HUES48 (cell line): ENCODE data around the gene ABHD12.

ENCODE experiments used
- H3K27ac ChIP-seq: one replicate; pipeline ENCODE4 v1.7.0; 2013; ENCODE audit warnings: low read depth, low read length, inconsistent platforms
- H3K27me3 ChIP-seq: 2 replicates; pipeline ENCODE4 v1.6.1; 2013; ENCODE audit warnings: mild to moderate bottlenecking, low read length; ENCODE audit not compliant: control insufficient read depth, insufficient read depth
- H3K36me3 ChIP-seq: 2 replicates; pipeline ENCODE4 v1.6.1; 2013; ENCODE audit warnings: low read length; ENCODE audit not compliant: control insufficient read depth, insufficient read depth
- H3K4me1 ChIP-seq: 2 replicates; pipeline ENCODE4 v1.6.1; 2013; ENCODE audit warnings: mild to moderate bottlenecking, low read length; ENCODE audit not compliant: control insufficient read depth, insufficient read depth
- H3K4me3 ChIP-seq: 2 replicates; pipeline ENCODE4 v1.5.1; 2013; ENCODE audit warnings: mild to moderate bottlenecking, low read depth, low read length
- H3K9ac ChIP-seq: 2 replicates; pipeline ENCODE4 v1.6.1; 2013; ENCODE audit warnings: mild to moderate bottlenecking, low read depth, low read length, moderate library complexity
- H3K9me3 ChIP-seq: 2 replicates; pipeline ENCODE4 v1.6.1; 2013; ENCODE audit warnings: low read length; ENCODE audit not compliant: control insufficient read depth, insufficient read depth

The ABHD12 gene

GRCh38 chr20:25291432-25292133 is 99.1 kb downstream of the ABHD12 start:
- Histone ChIP-seq H3K4me1 (no peaks in the 10 kb centered on the region), H3K36me3 (peaks cover 43% of the 10 kb centered on the region)

GRCh38 chr20:25290646-25291431 is 99.8 kb downstream of the ABHD12 start:
- peaks cover 46% of the 10 kb centered on the region for H3K36me3 ChIP-seq

More at GRCh38 chr20:25291432-25292133, 99.1 kb downstream of the ABHD12 start:
- H3K27me3 ChIP-seq: no peaks in the 10 kb centered on the region
- no peak overlapping the region for H3K9ac ChIP-seq
- H3K4me3 ChIP-seq: no peak overlapping the region
- H3K9me3 ChIP-seq: no peaks in the 10 kb centered on the region
- H3K27ac ChIP-seq: no peak overlapping the region

GRCh38 chr20:25289886-25290597 is 100.6 kb downstream of the ABHD12 start:
- H3K9ac ChIP-seq: no peak overlapping the region
- no peaks in the 10 kb centered on the region for H3K27me3 ChIP-seq
- no peaks in the 10 kb centered on the region; the same call in 1 of the 2 replicates for H3K4me1 ChIP-seq
- no peak overlapping the region for H3K27ac ChIP-seq
- no peaks in the 10 kb centered on the region for H3K9me3 ChIP-seq
- no peak overlapping the region for H3K4me3 ChIP-seq
- peaks cover 54% of the 10 kb centered on the region for H3K36me3 ChIP-seq

More at GRCh38 chr20:25290646-25291431, 99.8 kb downstream of the ABHD12 start:
- Histone ChIP-seq H3K4me1 (no peaks in the 10 kb centered on the region), H3K9ac (no peak overlapping the region), H3K27ac (no peak overlapping the region), H3K4me3 (no peak overlapping the region), H3K9me3 (no peaks in the 10 kb centered on the region), H3K27me3 (no peaks in the 10 kb centered on the region)

- Histone ChIP-seq H3K36me3 (peaks cover 69% of the 10 kb centered on the region), H3K9ac (no peak overlapping the region), H3K4me1 (no peaks in the 10 kb centered on the region; the same call in 1 of the 2 replicates), H3K27ac (no peak overlapping the region), H3K27me3 (no peaks in the 10 kb centered on the region), H3K4me3 (no peak overlapping the region), H3K9me3 (no peaks in the 10 kb centered on the region)
These were observed 102.1 kb downstream of the ABHD12 start for GRCh38 chr20:25288291-25289181.

GRCh38 chr20:25287631-25288290 is 102.9 kb downstream of the ABHD12 start:
- Histone ChIP-seq H3K4me1 (no peaks in the 10 kb centered on the region; the same call in 1 of the 2 replicates), H3K4me3 (no peak overlapping the region), H3K36me3 (peaks cover 77% of the 10 kb centered on the region), H3K9me3 (no peaks in the 10 kb centered on the region), H3K27me3 (no peaks in the 10 kb centered on the region), H3K9ac (no peak overlapping the region), H3K27ac (no peak overlapping the region)

DNA sequence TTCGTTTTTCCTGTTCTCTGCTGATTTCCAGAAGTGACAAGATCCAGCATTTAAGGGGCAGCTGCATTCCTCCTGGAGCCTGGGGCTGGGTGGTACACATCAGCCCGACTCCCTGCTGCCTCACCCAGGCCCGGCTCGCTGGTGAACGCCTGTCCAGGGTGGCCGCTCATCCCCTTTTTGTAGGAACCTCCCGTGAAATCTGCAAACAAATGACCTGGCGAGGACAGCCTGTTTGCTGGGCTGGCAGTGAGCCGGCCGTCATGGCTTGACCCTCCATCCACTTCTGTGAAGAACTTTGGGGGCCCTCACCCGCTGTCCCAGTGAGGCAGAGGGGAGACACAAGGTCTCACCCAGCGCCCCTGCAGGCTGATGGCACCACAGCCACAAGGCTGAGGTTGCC is 103.7 kb downstream of the ABHD12 start:
- H3K4me1 ChIP-seq: no peaks in the 10 kb centered on the region; the same call in 1 of the 2 replicates

DNA sequence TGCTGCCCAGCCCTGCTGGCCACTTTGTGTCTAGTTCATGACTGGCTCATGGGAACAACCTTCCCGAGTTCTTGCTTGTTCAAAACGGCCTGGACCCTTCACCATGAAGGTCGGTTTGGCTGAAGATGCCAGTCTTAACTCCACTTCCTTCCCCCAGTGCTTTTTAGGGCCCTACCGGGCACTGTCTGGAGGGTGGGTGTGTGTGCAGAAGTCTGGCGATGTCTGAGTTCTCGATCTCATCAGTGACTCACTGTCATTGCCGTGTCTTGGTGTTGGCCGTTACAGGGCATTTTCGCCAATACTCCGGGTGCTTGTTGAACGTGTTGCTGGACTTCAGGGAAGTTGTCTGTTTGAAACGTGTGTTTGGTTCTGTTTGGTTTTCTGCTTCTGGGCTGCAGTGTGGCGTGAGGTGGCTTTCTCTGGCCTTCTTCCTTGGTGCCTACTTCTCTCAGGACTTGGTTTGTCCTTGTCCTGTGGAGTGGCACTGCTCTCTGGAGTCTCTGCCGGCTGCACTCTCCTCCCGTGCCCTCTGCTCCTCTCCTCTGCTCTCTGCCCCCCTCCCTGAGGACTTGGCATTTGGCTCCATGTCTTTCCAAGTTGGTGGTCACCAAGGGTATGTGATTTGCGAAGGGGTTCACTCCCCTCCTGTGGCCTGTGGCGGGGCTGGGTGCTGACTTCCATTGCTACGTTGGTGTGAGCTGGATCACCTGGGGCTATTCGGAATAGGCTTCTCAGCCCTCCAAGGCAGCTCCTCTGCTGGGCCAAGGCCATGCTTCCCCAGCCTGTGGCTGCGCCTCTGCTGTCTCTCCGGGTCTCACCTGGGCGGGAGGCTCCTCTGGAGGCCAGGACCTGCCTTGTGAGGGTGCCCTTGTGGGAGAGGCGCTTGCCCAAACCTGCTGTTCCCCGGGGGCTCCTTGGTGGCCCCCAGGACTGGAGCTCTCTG is 104.5 kb downstream of the ABHD12 start:
- H3K9ac ChIP-seq: no peak overlapping the region
- H3K4me3 ChIP-seq: no peak overlapping the region
- H3K9me3 ChIP-seq: no peaks in the 10 kb centered on the region
- H3K27me3 ChIP-seq: no peaks in the 10 kb centered on the region
- no peaks in the 10 kb centered on the region; the same call in 1 of the 2 replicates for H3K4me1 ChIP-seq
- H3K36me3 ChIP-seq: peaks cover 81% of the 10 kb centered on the region
- H3K27ac ChIP-seq: no peak overlapping the region

More for the DNA sequence above, 103.7 kb downstream of the ABHD12 start:
- Histone ChIP-seq H3K36me3 (peaks cover 80% of the 10 kb centered on the region), H3K9ac (no peak overlapping the region), H3K4me3 (no peak overlapping the region), H3K27me3 (no peaks in the 10 kb centered on the region), H3K9me3 (no peaks in the 10 kb centered on the region), H3K27ac (no peak overlapping the region)

DNA sequence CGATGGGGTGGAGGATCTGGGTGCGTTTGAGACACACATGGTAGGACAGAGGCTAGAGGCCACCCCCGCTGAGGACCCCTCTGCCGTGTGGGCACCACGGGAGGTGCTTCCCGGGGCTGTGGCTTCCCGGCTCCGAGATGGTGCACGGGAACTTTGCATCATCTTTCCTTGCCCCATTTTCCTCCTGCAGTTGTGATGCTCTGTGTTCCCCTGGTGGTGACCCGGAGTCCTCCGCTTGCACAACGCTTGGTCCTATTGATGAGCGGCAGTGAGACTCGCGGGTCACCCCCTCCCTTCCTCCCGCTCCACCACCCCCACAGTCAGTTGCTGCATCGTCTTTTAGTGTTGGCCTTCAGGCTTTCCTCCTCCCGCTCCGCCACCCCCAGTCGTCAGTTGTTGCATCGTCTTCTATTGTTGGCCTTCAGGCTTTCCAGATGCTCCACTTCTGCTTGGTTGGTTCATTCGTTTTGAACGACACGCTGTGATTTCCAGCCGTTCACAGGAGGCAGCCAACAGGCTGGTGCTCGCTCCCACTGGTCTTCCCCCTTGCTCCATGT is 105.5 kb downstream of the ABHD12 start:
- no peak overlapping the region for H3K27ac ChIP-seq
- H3K9me3 ChIP-seq: no peaks in the 10 kb centered on the region
- H3K4me3 ChIP-seq: no peak overlapping the region
- no peaks in the 10 kb centered on the region; the same call in 1 of the 2 replicates for H3K4me1 ChIP-seq
- H3K27me3 ChIP-seq: no peaks in the 10 kb centered on the region
- H3K9ac ChIP-seq: no peak overlapping the region
- peaks cover 86% of the 10 kb centered on the region for H3K36me3 ChIP-seq

DNA sequence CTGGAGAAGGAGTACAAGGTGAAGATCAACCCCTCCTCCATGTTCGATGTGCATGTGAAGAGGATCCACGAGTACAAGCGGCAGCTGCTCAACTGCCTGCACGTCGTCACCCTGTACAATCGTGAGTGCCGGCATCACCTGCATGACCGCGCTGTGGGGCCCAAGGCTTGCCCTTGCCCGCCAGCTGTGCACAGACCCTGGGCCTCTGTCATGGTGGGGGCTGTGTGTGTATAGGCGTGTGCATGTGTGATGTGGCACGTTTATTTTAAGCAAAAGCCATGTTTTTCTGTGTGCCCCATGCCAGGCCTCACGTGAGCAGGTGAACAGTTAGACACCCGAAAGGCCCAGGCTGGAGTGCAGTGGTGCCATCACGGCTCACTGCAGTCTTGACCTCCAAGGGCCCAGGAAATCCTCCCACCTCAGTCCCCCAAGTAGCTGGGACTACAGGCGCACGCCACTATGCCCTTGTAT is 106.5 kb downstream of the ABHD12 start:
- H3K36me3 ChIP-seq: peaks cover 86% of the 10 kb centered on the region
- H3K4me1 ChIP-seq: no peaks in the 10 kb centered on the region; the same call in 1 of the 2 replicates
- H3K4me3 ChIP-seq: no peak overlapping the region
- H3K9me3 ChIP-seq: no peaks in the 10 kb centered on the region
- H3K27ac ChIP-seq: no peak overlapping the region
- no peaks in the 10 kb centered on the region for H3K27me3 ChIP-seq
- no peak overlapping the region for H3K9ac ChIP-seq
